Measurements from ENCODE around the gene NPAT. TPM values are rescaled to one million over a fixed set of nuclear protein-coding genes. Genes with fewer than 3 reads are reported as not detected.

NPAT gene
- total RNA-seq (10 to 100 TPM; 23.3 to 31.0 TPM), total RNA-seq (111 to 143 reads per million in 2 donors)

- Mint-ChIP-seq H3K4me3 (no peak within 1 kb of the TSS), H3K36me3 (ENCODE audit: low read depth) (peaks cover 5% of the 10 kb centered on the region), H3K27ac (no peak within 1 kb of the TSS), H3K4me1 (peaks cover 56% of the 10 kb centered on the region), H3K27me3 (no peaks in the 10 kb centered on the region)
- ATAC-seq, result peak; percentile 83
- no peaks in the 10 kb centered on the region for H3K9me3 ChIP-seq (ENCODE audit: control insufficient read depth, low read length, poor library complexity, severe bottlenecking)
- DNase-seq, result peak; percentile 97 to 99 (median 98)
These were observed at the start of gene NPAT, which contains the start of gene ATM for GRCh38 chr11:108222574-108223347. Gene NPAT, minus strand, starts transcription at chr11:108222638. Its CDS starts 102 bp downstream, at chr11:108222536. Gene ATM, plus strand, starts transcription at chr11:108223067. Its CDS starts 4,558 bp downstream, at chr11:108227625.

GRCh38 chr11:108269583-108269982 is 47.1 kb upstream of the NPAT start:
- no peak overlapping the region for H3K4me3 Mint-ChIP-seq
- ATAC-seq, result no peak
- H3K9me3 ChIP-seq (ENCODE audit: control insufficient read depth, low read length, poor library complexity, severe bottlenecking), result no peaks in the 10 kb centered on the region
- H3K36me3 Mint-ChIP-seq (ENCODE audit: low read depth), result peaks cover 14% of the 10 kb centered on the region
- DNase-seq, result no peak
- peaks cover 5% of the 10 kb centered on the region for H3K4me1 Mint-ChIP-seq
- peak overlapping the region; percentile 72 for H3K27ac Mint-ChIP-seq
- H3K27me3 Mint-ChIP-seq, result no peaks in the 10 kb centered on the region

- Mint-ChIP-seq H3K27ac (no peak overlapping the region), H3K4me1 (peaks cover 10% of the 10 kb centered on the region), H3K36me3 (ENCODE audit: low read depth) (peaks cover 13% of the 10 kb centered on the region), H3K27me3 (no peaks in the 10 kb centered on the region), H3K4me3 (no peak overlapping the region)
- no peaks in the 10 kb centered on the region for H3K9me3 ChIP-seq (ENCODE audit: control insufficient read depth, low read length, poor library complexity, severe bottlenecking)
- ATAC-seq, result no peak
- no peak for DNase-seq
These were observed 30.7 kb upstream of the NPAT start for GRCh38 chr11:108253176-108253575.

GRCh38 chr11:108246885-108247284 is 24.4 kb upstream of the NPAT start:
- Mint-ChIP-seq H3K27ac (peak overlapping the region; percentile 92), H3K4me1 (peaks cover 28% of the 10 kb centered on the region), H3K4me3 (peak overlapping the region; percentile 53), H3K27me3 (no peaks in the 10 kb centered on the region), H3K36me3 (ENCODE audit: low read depth) (peaks cover 7% of the 10 kb centered on the region)
- ATAC-seq, result peak; percentile 54
- H3K9me3 ChIP-seq (ENCODE audit: control insufficient read depth, low read length, poor library complexity, severe bottlenecking), result no peaks in the 10 kb centered on the region
- no peak for DNase-seq

GRCh38 chr11:108246308-108246707 is 23.9 kb upstream of the NPAT start:
- peaks cover 28% of the 10 kb centered on the region for H3K4me1 Mint-ChIP-seq
- H3K27me3 Mint-ChIP-seq, result no peaks in the 10 kb centered on the region
- no peaks in the 10 kb centered on the region for H3K9me3 ChIP-seq (ENCODE audit: control insufficient read depth, low read length, poor library complexity, severe bottlenecking)
- ATAC-seq (no peak), DNase-seq (no peak)
- peak overlapping the region; percentile 92 for H3K27ac Mint-ChIP-seq
- H3K36me3 Mint-ChIP-seq (ENCODE audit: low read depth), result peaks cover 6% of the 10 kb centered on the region
- peak overlapping the region; percentile 53 for H3K4me3 Mint-ChIP-seq

GRCh38 chr11:108242422-108242821 is 20.0 kb upstream of the NPAT start:
- no peaks in the 10 kb centered on the region for H3K9me3 ChIP-seq (ENCODE audit: control insufficient read depth, low read length, poor library complexity, severe bottlenecking)
- no peak for DNase-seq
- H3K36me3 Mint-ChIP-seq (ENCODE audit: low read depth), result peaks cover 5% of the 10 kb centered on the region
- no peak overlapping the region for H3K4me3 Mint-ChIP-seq
- H3K27me3 Mint-ChIP-seq, result no peaks in the 10 kb centered on the region
- peak overlapping the region; percentile 90 for H3K27ac Mint-ChIP-seq
- H3K4me1 Mint-ChIP-seq, result peaks cover 47% of the 10 kb centered on the region
- ATAC-seq, result no peak

GRCh38 chr11:108241330-108242037 is 19.0 kb upstream of the NPAT start:
- Mint-ChIP-seq H3K4me3 (no peak overlapping the region), H3K4me1 (peaks cover 51% of the 10 kb centered on the region), H3K27me3 (no peaks in the 10 kb centered on the region), H3K36me3 (ENCODE audit: low read depth) (peaks cover 5% of the 10 kb centered on the region), H3K27ac (peak overlapping the region; percentile 90)
- no peak for ATAC-seq
- DNase-seq, result no peak
- no peaks in the 10 kb centered on the region for H3K9me3 ChIP-seq (ENCODE audit: control insufficient read depth, low read length, poor library complexity, severe bottlenecking)

GRCh38 chr11:108239076-108239475 is 16.6 kb upstream of the NPAT start:
- H3K4me1 Mint-ChIP-seq, result peaks cover 52% of the 10 kb centered on the region
- no peaks in the 10 kb centered on the region for H3K27me3 Mint-ChIP-seq
- H3K9me3 ChIP-seq (ENCODE audit: control insufficient read depth, low read length, poor library complexity, severe bottlenecking), result no peaks in the 10 kb centered on the region
- DNase-seq (no peak), ATAC-seq (no peak)
- peak overlapping the region; percentile 72 for H3K4me3 Mint-ChIP-seq
- peak overlapping the region; percentile 83 for H3K27ac Mint-ChIP-seq
- peaks cover 6% of the 10 kb centered on the region for H3K36me3 Mint-ChIP-seq (ENCODE audit: low read depth)

- H3K36me3 Mint-ChIP-seq (ENCODE audit: low read depth), result peaks cover 8% of the 10 kb centered on the region
- peak overlapping the region; percentile 97 for H3K27ac Mint-ChIP-seq
- H3K9me3 ChIP-seq (ENCODE audit: control insufficient read depth, low read length, poor library complexity, severe bottlenecking), result no peaks in the 10 kb centered on the region
- ATAC-seq, result peak; percentile 70
- H3K4me3 Mint-ChIP-seq, result peak overlapping the region; percentile 88
- H3K4me1 Mint-ChIP-seq, result peaks cover 54% of the 10 kb centered on the region
- no peak for DNase-seq
- H3K27me3 Mint-ChIP-seq, result no peaks in the 10 kb centered on the region
These were observed 14.6 kb upstream of the NPAT start for GRCh38 chr11:108237058-108237481.

- Mint-ChIP-seq H3K4me3 (peak overlapping the region; percentile 88), H3K27ac (peak overlapping the region; percentile 97), H3K27me3 (no peaks in the 10 kb centered on the region), H3K4me1 (peaks cover 49% of the 10 kb centered on the region), H3K36me3 (ENCODE audit: low read depth) (peaks cover 5% of the 10 kb centered on the region)
- H3K9me3 ChIP-seq (ENCODE audit: control insufficient read depth, low read length, poor library complexity, severe bottlenecking), result no peaks in the 10 kb centered on the region
- DNase-seq, result no peak
- no peak for ATAC-seq
These were observed 13.2 kb upstream of the NPAT start for GRCh38 chr11:108235633-108236032.

- H3K27ac Mint-ChIP-seq, result no peak overlapping the region
These were observed 12.8 kb upstream of the NPAT start for GRCh38 chr11:108235192-108235591.

GRCh38 chr11:108233277-108233945 is 11.0 kb upstream of the NPAT start:
- peak overlapping the region; percentile 69 for H3K27ac Mint-ChIP-seq
- H3K9me3 ChIP-seq (ENCODE audit: control insufficient read depth, low read length, poor library complexity, severe bottlenecking), result no peaks in the 10 kb centered on the region
- peaks cover 8% of the 10 kb centered on the region for H3K36me3 Mint-ChIP-seq (ENCODE audit: low read depth)
- DNase-seq, result no peak
- H3K4me3 Mint-ChIP-seq, result peak overlapping the region; percentile 31
- ATAC-seq, result no peak
- H3K27me3 Mint-ChIP-seq, result no peaks in the 10 kb centered on the region
- peaks cover 37% of the 10 kb centered on the region for H3K4me1 Mint-ChIP-seq

More at GRCh38 chr11:108235192-108235591, 12.8 kb upstream of the NPAT start:
- no peaks in the 10 kb centered on the region for H3K27me3 Mint-ChIP-seq
- peaks cover 5% of the 10 kb centered on the region for H3K36me3 Mint-ChIP-seq (ENCODE audit: low read depth)
- DNase-seq (no peak), ATAC-seq (no peak)
- H3K4me1 Mint-ChIP-seq, result peaks cover 45% of the 10 kb centered on the region
- H3K9me3 ChIP-seq (ENCODE audit: control insufficient read depth, low read length, poor library complexity, severe bottlenecking), result no peaks in the 10 kb centered on the region
- H3K4me3 Mint-ChIP-seq, result peak overlapping the region; percentile 7

GRCh38 chr11:108228251-108228650 is 5.8 kb upstream of the NPAT start:
- Mint-ChIP-seq H3K4me1 (peaks cover 33% of the 10 kb centered on the region), H3K4me3 (peak overlapping the region; percentile 12), H3K27me3 (no peaks in the 10 kb centered on the region), H3K27ac (no peak overlapping the region), H3K36me3 (ENCODE audit: low read depth) (peaks cover 5% of the 10 kb centered on the region)
- DNase-seq (no peak), ATAC-seq (no peak)
- no peaks in the 10 kb centered on the region for H3K9me3 ChIP-seq (ENCODE audit: control insufficient read depth, low read length, poor library complexity, severe bottlenecking)
